HG03159 (cell line): ENCODE data around the gene SEZ6L.

Experiments used
- ATAC-seq: cut with Tn5 transposase; IDR thresholded peaks from one replicate; pipeline ENCODE4 v1.9.1; 2021; ENCODE audit warnings: mild to moderate bottlenecking, moderate library complexity; ENCODE audit not compliant: unreplicated experiment

The SEZ6L gene

GRCh38 chr22:26291940-26292666 lies 122.8 kb downstream of the SEZ6L start:
- no peak for ATAC-seq

GRCh38 chr22:26292667-26292995 lies 123.4 kb downstream of the SEZ6L start:
- no peak for ATAC-seq

GRCh38 chr22:26295563-26296126 lies 126.4 kb downstream of the SEZ6L start:
- ATAC-seq = no peak

DNA sequence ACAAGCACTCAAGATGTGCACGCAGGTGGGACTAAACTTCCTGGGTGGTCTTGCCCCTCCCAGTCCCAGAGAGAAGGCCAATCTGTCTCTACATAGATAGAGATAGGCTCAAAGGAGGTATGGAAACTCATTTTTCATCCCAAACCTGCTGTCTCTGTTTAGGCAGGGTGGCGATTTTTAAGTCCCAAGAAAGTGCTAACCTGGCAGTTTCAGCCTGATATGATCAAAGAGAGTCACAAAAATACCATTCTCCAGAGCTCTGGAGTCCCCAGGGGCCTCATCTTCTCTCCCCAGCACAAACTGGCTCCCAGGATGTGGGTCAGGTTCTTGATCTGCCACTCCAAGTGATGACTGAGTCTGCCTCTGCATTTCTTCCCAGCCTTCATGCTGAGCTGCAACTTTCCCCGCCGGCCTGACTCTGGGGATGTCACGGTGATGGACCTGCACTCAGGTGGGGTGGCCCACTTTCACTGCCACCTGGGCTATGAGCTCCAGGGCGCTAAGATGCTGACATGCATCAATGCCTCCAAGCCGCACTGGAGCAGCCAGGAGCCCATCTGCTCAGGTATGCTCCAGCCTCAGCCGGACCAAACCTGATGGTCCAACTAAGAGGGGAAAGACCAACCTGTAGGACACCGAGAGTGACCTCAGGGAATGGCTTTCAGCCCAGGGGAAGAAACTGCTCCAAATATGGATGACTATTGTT lies 129.5 kb downstream of the SEZ6L start:
- ATAC-seq = no peak

- no peak for ATAC-seq
These were observed 133.5 kb downstream of the SEZ6L start for GRCh38 chr22:26302726-26303125.

- no peak for ATAC-seq
These were observed 134.2 kb downstream of the SEZ6L start for GRCh38 chr22:26303475-26303874.

DNA sequence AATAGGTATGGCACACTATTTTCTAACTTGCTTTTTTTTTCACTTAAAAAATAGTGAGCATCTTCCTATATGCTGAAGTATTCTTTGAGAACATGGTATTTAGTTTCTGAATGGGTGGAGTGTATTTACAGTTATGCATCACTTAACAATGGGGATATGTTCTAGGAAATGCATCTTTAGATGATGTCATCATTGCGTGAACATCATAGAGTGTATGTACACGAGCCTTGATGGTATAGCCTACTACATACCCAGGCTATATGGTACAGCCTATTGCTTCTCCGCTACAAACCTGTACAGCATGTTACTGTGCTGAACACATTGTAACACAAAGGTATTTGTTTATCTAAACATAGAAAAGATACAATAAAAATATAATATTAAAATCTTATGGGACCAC lies 135.5 kb downstream of the SEZ6L start:
- no peak for ATAC-seq

DNA sequence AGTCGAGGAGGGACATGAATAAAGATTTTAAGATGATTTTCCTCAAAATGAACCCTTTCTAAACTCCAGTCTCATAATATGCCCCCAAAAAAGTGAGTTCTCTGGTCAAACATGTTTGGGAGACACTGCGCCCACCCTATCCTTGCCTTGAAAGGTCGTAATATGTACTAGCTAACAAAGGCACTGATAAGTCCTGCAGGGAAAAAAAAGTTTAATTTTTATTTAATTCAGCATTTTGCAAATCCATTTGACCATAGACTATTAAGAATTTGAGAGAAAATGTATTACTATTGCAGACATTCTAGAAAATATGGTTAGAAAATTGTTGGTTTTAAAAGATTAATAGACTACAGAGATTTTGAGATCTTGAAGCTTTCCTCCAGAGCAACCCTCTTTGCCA lies 139.2 kb downstream of the SEZ6L start:
- no peak for ATAC-seq

- ATAC-seq = no peak
These were observed 141.4 kb downstream of the SEZ6L start for GRCh38 chr22:26310616-26311015.

- ATAC-seq = no peak
These were observed 144.0 kb downstream of the SEZ6L start for GRCh38 chr22:26313291-26313690.

- no peak for ATAC-seq
These were observed 144.9 kb downstream of the SEZ6L start for GRCh38 chr22:26314171-26314570.

- ATAC-seq = no peak
These were observed 145.4 kb downstream of the SEZ6L start for GRCh38 chr22:26314656-26315055.

DNA sequence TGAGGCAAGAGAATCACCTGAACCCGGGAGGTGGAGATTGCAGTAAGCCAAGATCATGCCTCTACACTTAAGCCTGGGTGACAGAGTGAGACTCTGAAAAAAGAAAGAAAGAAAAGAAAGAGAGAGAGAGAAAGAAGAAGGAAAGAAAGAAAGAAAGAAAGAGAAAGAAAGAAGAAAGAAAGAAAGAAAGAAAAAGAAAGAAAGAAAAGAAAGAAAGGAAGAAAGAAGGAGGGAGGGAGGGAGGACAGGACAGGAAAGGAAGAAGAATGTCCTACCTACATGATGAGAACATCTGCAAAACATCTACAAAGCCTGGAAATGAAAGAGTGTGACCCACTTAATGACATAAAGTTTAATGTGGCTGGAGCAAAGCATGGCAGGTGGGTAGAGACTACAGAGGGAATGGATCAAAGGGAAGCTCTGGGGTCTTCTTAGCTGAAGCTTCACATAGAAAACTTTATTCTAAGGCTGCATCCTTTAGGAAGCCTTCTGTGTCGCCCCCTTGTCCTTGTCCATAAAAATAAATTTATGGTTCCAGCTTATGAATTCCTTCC lies 147.5 kb downstream of the SEZ6L start:
- no peak for ATAC-seq

DNA sequence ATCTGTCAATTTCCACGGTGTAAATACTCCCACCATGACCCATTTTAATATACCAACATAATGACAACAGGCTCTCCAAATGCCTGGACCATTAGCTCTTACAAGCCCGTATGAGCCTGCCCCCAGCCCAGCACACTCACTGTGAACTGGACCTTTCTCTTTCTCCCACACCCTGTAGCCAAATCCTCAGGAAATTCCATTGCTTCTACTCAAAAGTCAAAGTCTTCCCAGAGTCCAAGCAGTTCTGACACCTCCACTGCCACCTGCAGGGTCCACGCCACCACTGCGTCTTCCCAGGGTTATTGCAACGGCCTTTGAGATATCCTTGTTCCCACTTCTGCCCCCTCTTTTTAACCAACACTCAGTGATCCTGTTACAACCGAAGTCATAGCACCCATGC lies 149.7 kb downstream of the SEZ6L start:
- no peak for ATAC-seq

DNA sequence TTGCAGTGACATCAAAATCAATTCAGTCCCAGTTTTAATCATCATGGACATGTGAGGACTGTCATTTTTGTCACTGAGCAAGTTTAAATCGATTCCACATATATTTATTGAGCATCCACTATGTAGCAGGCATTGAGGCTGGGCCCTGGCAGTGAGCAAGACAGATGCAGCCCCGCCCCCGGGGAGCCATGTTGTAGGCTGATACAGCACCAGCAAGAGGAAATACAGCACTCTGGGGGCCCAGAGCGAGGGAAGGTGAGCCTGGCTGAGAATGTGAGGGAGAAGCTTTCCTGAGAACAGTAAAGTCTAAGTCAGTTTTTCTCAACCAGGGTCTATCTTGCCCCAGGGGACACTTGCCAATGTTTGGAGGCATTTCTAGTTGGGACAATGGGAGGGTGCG lies 151.2 kb downstream of the SEZ6L start:
- no peak for ATAC-seq

DNA sequence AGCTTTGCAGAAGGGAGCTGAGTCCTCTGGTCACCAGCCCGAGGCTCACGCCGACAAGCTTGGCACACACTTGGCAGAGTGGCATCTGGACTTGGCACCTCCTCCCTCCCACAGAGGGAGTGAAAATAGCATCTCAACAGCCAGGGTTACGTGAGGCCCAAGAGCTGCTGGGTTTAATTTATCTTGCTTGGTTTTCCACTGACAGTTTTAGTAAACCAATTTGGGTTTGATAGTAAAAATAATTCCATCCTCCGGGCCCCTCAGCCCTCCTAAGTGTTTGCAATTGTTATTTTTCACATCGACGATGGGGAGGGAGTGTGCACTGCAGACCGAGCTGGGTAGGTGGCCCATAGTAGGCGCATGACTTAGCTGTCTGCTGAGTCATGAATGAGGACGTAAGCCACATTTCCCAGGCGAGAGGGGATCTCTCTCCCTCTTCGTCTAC lies 152.2 kb downstream of the SEZ6L start:
- ATAC-seq = no peak

DNA sequence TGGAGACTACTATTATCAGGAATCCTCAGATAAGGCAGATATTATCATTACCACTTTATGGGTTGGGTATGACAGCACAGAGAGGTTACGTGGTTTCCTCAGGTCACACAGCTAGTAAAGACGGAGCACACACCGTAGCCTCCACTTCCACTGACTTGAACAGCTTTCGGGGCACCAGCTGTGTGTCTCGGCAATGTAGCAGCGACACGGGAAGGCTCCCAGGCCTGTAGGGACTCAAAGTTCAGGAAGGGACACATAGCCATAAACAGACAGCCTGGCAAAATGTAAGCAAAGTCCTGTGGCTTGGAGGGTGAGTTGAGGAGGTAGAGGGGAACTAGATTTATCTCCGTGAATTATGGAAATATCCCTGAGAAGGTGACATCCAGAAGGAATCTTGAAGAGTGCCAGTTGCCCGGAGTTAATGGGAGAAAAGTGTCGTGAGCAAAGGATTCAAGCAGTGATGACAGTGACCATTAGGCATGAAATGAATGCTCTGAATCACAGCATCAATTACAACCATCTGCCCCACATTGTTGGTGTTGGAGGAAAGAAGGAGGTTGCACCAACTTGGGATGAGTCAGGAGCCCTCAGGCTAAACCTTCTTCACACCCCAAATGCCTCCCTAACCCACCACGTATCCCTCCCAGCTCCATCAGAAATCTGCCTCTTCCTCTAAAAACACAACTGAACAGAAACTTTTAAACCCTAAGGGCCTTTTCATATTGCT lies 153.1 kb downstream of the SEZ6L start:
- ATAC-seq = no peak

DNA sequence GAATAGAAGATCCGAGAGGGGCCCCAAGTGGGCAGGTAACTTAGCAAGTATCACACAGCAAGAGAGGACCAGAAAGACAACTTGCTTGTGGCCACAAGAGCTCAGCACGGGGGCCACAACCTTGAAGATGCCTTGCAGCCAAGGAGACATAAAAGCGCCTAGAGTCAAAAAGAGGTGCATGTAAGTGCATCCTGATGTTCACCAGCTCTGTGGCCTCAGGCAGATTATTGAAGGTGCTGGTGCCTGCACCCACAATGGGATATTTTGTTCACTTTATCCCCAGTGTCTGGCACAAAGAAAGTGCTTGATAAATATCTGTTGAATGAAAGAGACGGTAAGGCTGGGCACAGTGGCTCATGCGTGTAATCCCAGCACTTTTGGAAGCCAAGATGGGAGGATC lies 153.8 kb downstream of the SEZ6L start:
- no peak for ATAC-seq

DNA sequence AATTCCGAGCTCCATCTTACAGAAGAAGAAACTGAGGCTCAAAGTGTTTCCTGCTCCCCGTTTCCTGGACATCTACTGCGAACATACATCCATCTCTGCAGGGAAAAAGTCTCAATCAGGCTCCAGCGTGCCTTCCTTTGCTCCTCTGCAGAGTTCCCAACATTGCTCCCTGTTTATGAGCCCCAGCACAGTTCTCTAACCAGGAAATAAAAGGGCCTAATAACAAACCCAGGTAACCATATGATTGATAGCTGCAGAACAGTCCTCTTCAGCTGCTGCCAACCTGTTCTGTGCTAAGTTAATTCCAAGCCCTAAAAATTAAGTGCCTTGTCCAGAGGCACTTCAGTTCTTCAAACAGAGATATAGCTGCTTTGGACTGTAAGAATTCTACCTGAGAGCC lies 154.9 kb downstream of the SEZ6L start:
- ATAC-seq = no peak

DNA sequence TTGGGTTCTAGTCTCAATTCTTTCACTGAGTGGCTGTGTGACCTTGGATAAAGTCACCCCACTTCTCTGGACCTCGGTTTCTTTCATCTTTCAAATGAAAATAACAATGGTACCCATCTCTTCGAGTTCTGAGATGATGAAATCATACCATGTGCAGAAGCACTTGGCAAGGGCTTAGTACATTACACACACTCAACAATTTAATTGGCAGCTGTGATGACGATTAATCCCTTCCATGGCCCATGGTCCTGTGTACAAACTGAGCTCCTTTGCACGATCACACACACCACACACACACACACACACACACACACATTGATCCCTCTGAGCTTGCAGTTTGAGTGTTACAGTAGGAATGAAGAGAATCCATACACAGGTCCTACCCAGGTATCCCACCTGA lies 156.4 kb downstream of the SEZ6L start:
- no peak for ATAC-seq

DNA sequence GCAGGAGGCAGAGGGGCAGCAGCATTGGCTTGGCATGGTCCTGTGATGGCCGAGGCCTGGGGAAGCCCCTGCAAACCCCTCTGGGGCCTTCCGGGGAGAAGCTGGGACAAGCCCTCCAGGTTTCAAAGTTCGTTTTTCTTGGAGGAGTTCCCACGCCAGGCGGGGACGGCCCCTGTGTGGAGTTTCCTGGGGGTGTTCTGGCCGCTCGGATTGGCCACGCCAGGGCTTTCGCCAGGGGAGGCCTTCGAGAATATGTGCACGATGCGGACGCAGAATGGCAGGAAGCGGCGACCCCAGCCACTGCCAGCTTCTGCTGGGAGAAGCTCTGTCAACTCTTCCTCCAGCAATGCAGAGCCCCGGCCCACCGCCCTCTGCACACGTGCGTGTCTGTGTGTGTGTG lies 157.5 kb downstream of the SEZ6L start:
- ATAC-seq = no peak
